H1 (cell line): ENCODE results near the gene DCTD. TPM values are rescaled to one million over a fixed set of nuclear protein-coding genes. Genes with fewer than 3 reads are reported as not detected.

Experiments
- CTCF ChIA-PET: fragments of 300-600 bp; sonication (Branson Sonifier 250); formaldehyde crosslinking; loops from one replicate; lab custom pipeline; 2021; ENCODE audit not compliant: partially characterized antibody; lab: Charles Lee
- POLR2A ChIA-PET: fragments of 300-600 bp; sonication (Branson Sonifier 250); formaldehyde crosslinking; loops from one replicate; lab custom pipeline; 2021; ENCODE audit warnings: inconsistent platforms; ENCODE audit not compliant: partially characterized antibody; lab: Charles Lee
- DNase-seq, 2 experiments: peaks; one replicate each; pipeline versions ENCODE4 v3.0.0 to v3.0.0-alpha.2; 2010 to 2022; ENCODE audit warnings: low spot score in 2 of 2, low read depth in 1 of 2, mixed read lengths in 1 of 2
- FAIRE-seq: peaks from 2 replicates; lab custom pipeline; 2011; peaks lifted over from hg19 to GRCh38; lab: Jason Lieb, UNC
- H2AFZ ChIP-seq: 2 replicates; pipeline ENCODE4 v1.8.1; 2012; ENCODE audit warnings: low read length, inconsistent platforms
- H2AK5ac ChIP-seq: 2 replicates; pipeline ENCODE4 v1.6.1; 2013; ENCODE audit warnings: low read depth, low read length
- H2BK120ac ChIP-seq: replicated peaks from 2 replicates; pipeline ENCODE3; 2013; ENCODE audit warnings: low read depth, low read length, inconsistent platforms
- H2BK12ac ChIP-seq: 2 replicates; pipeline ENCODE4 v1.6.1; 2013; ENCODE audit warnings: low read depth, low read length
- H2BK15ac ChIP-seq: 2 replicates; pipeline ENCODE4 v1.6.1; 2013; ENCODE audit warnings: low read length
- H2BK20ac ChIP-seq: 2 replicates; pipeline ENCODE4 v1.6.1; 2013; ENCODE audit warnings: low read length
- H2BK5ac ChIP-seq: 2 replicates; pipeline ENCODE4 v1.6.1; 2013; ENCODE audit warnings: low read depth, low read length
- H3K14ac ChIP-seq: 2 replicates; pipeline ENCODE4 v1.6.1; 2013; ENCODE audit warnings: inconsistent platforms; ENCODE audit not compliant: insufficient read length
- H3K18ac ChIP-seq: 2 replicates; pipeline ENCODE4 v1.6.1; 2013; ENCODE audit warnings: low read length; ENCODE audit errors: extremely low read depth
- H3K23ac ChIP-seq: 2 replicates; pipeline ENCODE4 v1.6.1; 2013; ENCODE audit warnings: inconsistent platforms; ENCODE audit not compliant: insufficient read length
- H3K23me2 ChIP-seq: 2 replicates; pipeline ENCODE4 v1.6.1; 2013; ENCODE audit warnings: low read depth, low read length
- H3K27ac ChIP-seq: 2 replicates; pipeline ENCODE4 v1.6.1; 2011; ENCODE audit warnings: low read depth, low read length, inconsistent platforms
- H3K27me3 ChIP-seq, 4 experiments: replicated peaks in 1 of 4; 1 replicate in 1 of 4; 2 replicates in 3 of 4; pipeline versions ENCODE4 v1.6.1 to v1.8.1; 2011 to 2013; ENCODE audit warnings: low read length in 3 of 4, mild to moderate bottlenecking in 3 of 4, inconsistent platforms in 2 of 4, mixed read lengths in 2 of 4, moderate library complexity in 1 of 4; ENCODE audit not compliant: control insufficient read depth in 3 of 4, insufficient read depth in 3 of 4; ENCODE audit errors: extremely low read depth in 1 of 4
- H3K36me3 ChIP-seq, 4 experiments: 2 replicates each; pipeline versions ENCODE4 v1.6.1 to v1.8.1; 2011 to 2013; ENCODE audit warnings: mild to moderate bottlenecking in 4 of 4, low read length in 3 of 4, moderate library complexity in 2 of 4, control low read depth in 1 of 4, inconsistent platforms in 1 of 4; ENCODE audit not compliant: insufficient read depth in 4 of 4, control insufficient read depth in 2 of 4
- H3K4ac ChIP-seq: replicated peaks from 2 replicates; pipeline ENCODE3; 2013; ENCODE audit warnings: low read length, low read depth, mixed read lengths, inconsistent platforms; ENCODE audit not compliant: insufficient read length
- H3K4me1 ChIP-seq, 4 experiments: replicated peaks in 1 of 4; 1 replicate in 1 of 4; 2 replicates in 3 of 4; pipeline versions ENCODE4 v1.6.1 to v1.8.1; 2011 to 2013; ENCODE audit warnings: low read length in 3 of 4, inconsistent platforms in 2 of 4, mixed read lengths in 1 of 4; ENCODE audit not compliant: insufficient read depth in 4 of 4, control insufficient read depth in 3 of 4
- H3K4me2 ChIP-seq, 2 experiments: 2 replicates each; pipeline versions ENCODE4 v1.6.1 to v1.8.1; 2011 to 2013; ENCODE audit warnings: low read depth in 2 of 2, low read length in 2 of 2, control low read depth in 1 of 2, inconsistent platforms in 1 of 2, mild to moderate bottlenecking in 1 of 2; ENCODE audit not compliant: insufficient read depth in 1 of 2
- H3K4me3 ChIP-seq, 4 experiments: fragments of 200-600, 300-600 bp in 1 of 4; sonication (generic), shearing (Covaris generic), sonication (Bioruptor Twin) in 1 of 4; 2 replicates each; pipeline versions ENCODE4 v1.5.1 to v1.8.1; 2011 to 2016; ENCODE audit warnings: low read length in 4 of 4, low read depth in 3 of 4, control low read depth in 2 of 4, inconsistent platforms in 2 of 4, mild to moderate bottlenecking in 2 of 4, mixed read lengths in 1 of 4, moderate library complexity in 1 of 4; ENCODE audit not compliant: insufficient read depth in 2 of 4; ENCODE audit errors: extremely low read depth in 1 of 4
- H3K56ac ChIP-seq: replicated peaks from 2 replicates; pipeline ENCODE3; 2013; ENCODE audit warnings: low read depth, mild to moderate bottlenecking, mixed read lengths, low read length, inconsistent platforms; ENCODE audit not compliant: insufficient read length
- H3K79me1 ChIP-seq: 2 replicates; pipeline ENCODE4 v1.6.1; 2013; ENCODE audit warnings: low read depth, low read length, control low read depth
- H3K79me2 ChIP-seq, 2 experiments: 2 replicates each; pipeline versions ENCODE4 v1.6.1 to v1.8.1; 2012 to 2013; ENCODE audit warnings: low read length in 2 of 2, mild to moderate bottlenecking in 2 of 2, inconsistent platforms in 1 of 2; ENCODE audit not compliant: insufficient read depth in 2 of 2, control insufficient read depth in 1 of 2
- H3K9ac ChIP-seq, 4 experiments: replicated peaks in 1 of 4; 1 replicate in 1 of 4; 2 replicates in 3 of 4; pipeline versions ENCODE4 v1.6.1 to v1.8.1; 2011 to 2013; ENCODE audit warnings: low read depth in 3 of 4, low read length in 3 of 4, control low read depth in 2 of 4, mild to moderate bottlenecking in 2 of 4, moderate library complexity in 2 of 4, inconsistent platforms in 1 of 4; ENCODE audit errors: extremely low read depth in 1 of 4
- H3K9me3 ChIP-seq, 2 experiments: 2 replicates each; pipeline versions ENCODE4 v1.6.1 to v1.8.1; 2012 to 2013; ENCODE audit warnings: mild to moderate bottlenecking in 2 of 2, moderate library complexity in 2 of 2, control low read depth in 1 of 2, inconsistent platforms in 1 of 2, low read depth in 1 of 2, low read length in 1 of 2, mixed read lengths in 1 of 2; ENCODE audit not compliant: insufficient read depth in 2 of 2
- H4K20me1 ChIP-seq, 2 experiments: replicated peaks in 1 of 2; 2 replicates each; pipeline versions ENCODE3 to v1.8.1; 2011 to 2013; ENCODE audit warnings: inconsistent platforms in 2 of 2, low read length in 2 of 2, mild to moderate bottlenecking in 1 of 2; ENCODE audit not compliant: insufficient read depth in 2 of 2, control insufficient read depth in 1 of 2
- H4K5ac ChIP-seq: 2 replicates; pipeline ENCODE4 v1.6.1; 2013; ENCODE audit warnings: low read length, low read depth, mixed read lengths, inconsistent platforms; ENCODE audit not compliant: insufficient read length
- H4K8ac ChIP-seq: 2 replicates; pipeline ENCODE4 v1.8.0; 2013; ENCODE audit warnings: mild to moderate bottlenecking, moderate library complexity, low read length, inconsistent platforms; ENCODE audit not compliant: insufficient read depth; ENCODE audit errors: extremely low read depth
- H4K91ac ChIP-seq: replicated peaks from 2 replicates; pipeline ENCODE3; 2013; ENCODE audit warnings: low read length, mixed read lengths, inconsistent platforms; ENCODE audit not compliant: insufficient read length
- BACH1 ChIP-seq: IDR thresholded peaks from 2 replicates; pipeline ENCODE4 v1.6.1; 2012; ENCODE audit warnings: low read length, improper control_type of control experiment
- PHF8 ChIP-seq: fragments of 200-600 bp; sonication (generic); conservative IDR thresholded peaks from 2 replicates; pipeline ENCODE4 v1.7.1; 2012; ENCODE audit warnings: low read depth, mild to moderate bottlenecking, inconsistent platforms, low read length, moderate library complexity
- SAP30 ChIP-seq: fragments of 300-600 bp; sonication (generic); IDR thresholded peaks from 2 replicates; pipeline ENCODE4 v1.7.1; 2012; ENCODE audit warnings: low read length, moderate library complexity, mild to moderate bottlenecking, inconsistent platforms; ENCODE audit not compliant: insufficient read depth, insufficient replicate concordance
- ZNF274 ChIP-seq: IDR thresholded peaks from 2 replicates; pipeline ENCODE4 v1.7.0; 2012; ENCODE audit warnings: low read length, borderline replicate concordance; ENCODE audit errors: extremely low read depth
- WGBS, 2 experiments: shearing (Covaris generic) in 1 of 2; methylation state at CpG; one replicate each; pipeline versions ENCODE4 v1.1.6 to v1.1.7; 2013 to 2015; ENCODE audit warnings: low lambda C conversion rate in 2 of 2, mixed read lengths in 2 of 2, inconsistent platforms in 1 of 2, low coverage in 1 of 2, missing lambda C conversion rate in 1 of 2; ENCODE audit not compliant: insufficient replicate concordance in 2 of 2, insufficient coverage in 1 of 2, insufficient read length in 1 of 2; ENCODE audit errors: extremely low coverage in 1 of 2, missing lambda C conversion rate in 1 of 2; 5-methylcytosine and 5-hydroxymethylcytosine counted together
- polyA plus RNA-seq, 7 experiments: library from polyadenylated mRNA; depleted of rRNA in 3 of 7; stranded (reverse) in 5 of 7; unstranded in 2 of 7; fragments of >200 nt in 5 of 7; fragments of 200-250 nt in 2 of 7; gene quantifications; 1 replicate in 5 of 7; 2 replicates in 1 of 7; 4 replicates in 1 of 7; pipeline versions ENCODE4 v1.2.1 to v1.2.3, GENCODE V29; 2011 to 2013; ENCODE audit warnings: missing spikeins in 2 of 7, mixed read lengths in 2 of 7
- total RNA-seq: library from RNA; stranded (reverse); fragmentation: NEBNext Ultra II Directional; extraction: Animal tissue kit (Norgen Biotek cat#: 25700); gene quantifications from 2 replicates; pipeline ENCODE4 v1.2.1, GENCODE V29; 2021

DCTD gene
- total and polyA plus RNA-seq, 2 of the 8 experiments (the other 6 are each of a cell fraction or from before 2014, with no cell fraction given): 60.2 to 69.5 TPM

DNA sequence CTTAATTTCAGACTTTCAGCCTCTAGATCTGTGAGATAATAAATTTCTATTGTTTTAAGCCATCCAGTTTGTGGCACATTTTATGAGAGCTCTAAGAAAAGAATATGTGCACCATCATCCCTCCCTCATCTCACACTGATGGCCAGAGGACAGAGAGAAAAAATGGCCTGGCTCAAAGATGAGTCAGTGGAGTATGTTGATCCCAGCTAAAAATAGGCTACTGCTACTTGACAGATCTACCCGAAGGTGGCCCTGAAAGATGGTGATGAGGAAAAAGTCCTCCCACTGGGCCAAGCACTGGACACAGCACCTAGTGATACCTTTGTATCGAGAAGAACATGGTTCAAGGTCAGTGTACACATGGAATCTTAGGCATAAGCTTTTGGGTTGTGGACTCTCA, 38.2 kb upstream of the DCTD start:
- Histone ChIP-seq H3K14ac (no peak overlapping the region), H3K4me1 (no peaks in the 10 kb centered on the region), H3K27me3 (0 out of 7 replicates have a peak, but pooled peaks cover 0 to 3% (median 0%) of the 10 kb centered on the region in 4 experiments), H3K18ac (no peak overlapping the region), H2AK5ac (no peak overlapping the region), H4K20me1 (peaks cover 0 to 5% of the 10 kb centered on the region in 2 experiments), H3K56ac (no peak overlapping the region), H2BK12ac (no peak overlapping the region), H3K79me1 (no peaks in the 10 kb centered on the region), H2BK15ac (no peak overlapping the region), H3K4ac (no peak overlapping the region), H3K4me3 (no peak overlapping the region), H4K5ac (no peak overlapping the region), H4K91ac (no peak overlapping the region), H3K23ac (no peak overlapping the region), H3K79me2 (no peaks in the 10 kb centered on the region), H3K4me2 (no peak overlapping the region), H3K27ac (no peak overlapping the region), H4K8ac (no peak overlapping the region), H2BK20ac (no peak overlapping the region), H2BK5ac (no peak overlapping the region), H3K23me2 (peaks cover 5% of the 10 kb centered on the region), H3K9me3 (0 out of 4 replicates have a peak, but pooled peaks cover 0 to 5% of the 10 kb centered on the region in 2 experiments), H2AFZ (no peak overlapping the region), H3K36me3 (no peaks in the 10 kb centered on the region; a peak in 1 of 8 replicates), H3K9ac (no peak overlapping the region), H2BK120ac (no peak overlapping the region)
- TF ChIP-seq SAP30 (no peak), PHF8 (no peak), ZNF274 (no peak), BACH1 (no peak)
- POLR2A ChIA-PET: no interaction called here
- no peak for FAIRE-seq
- DNase-seq: no peak
- CTCF ChIA-PET: interaction anchor here (0.5 to 1.4 kb wide), 2 partner anchors 18 to 1447 kb away, joined by 3 to 6 read pairs; no protein-coding TSS in a partner anchor
- 84% methylated on average over 2 of the region's 2 CpGs; no CpG with 5 or more reads in 1 of the 2 experiments for WGBS, 2 experiments
